DND-41 (cell line): ENCODE results near the gene SATB1.

ENCODE experiments used
- ATAC-seq: fragments of 200-7000 bp; cut with Tn5 transposase; 3 replicates; pipeline ENCODE4 v1.9.1; 2021; ENCODE audit warnings: low read depth; ENCODE audit not compliant: insufficient read depth
- DNase-seq: peaks from one replicate; pipeline ENCODE4 v3.0.0-alpha.2; 2020
- H2AFZ ChIP-seq: 2 replicates; pipeline ENCODE4 v1.6.0; 2012; ENCODE audit warnings: low read depth, low read length
- H3K27ac ChIP-seq: 2 replicates; pipeline ENCODE4 v1.5.1; 2012; ENCODE audit warnings: low read length, inconsistent platforms
- H3K27me3 ChIP-seq: fragments of 200-600 bp; sonication (generic); 2 replicates; pipeline ENCODE4 v1.6.0; 2012; ENCODE audit warnings: low read length, mild to moderate bottlenecking, inconsistent platforms; ENCODE audit not compliant: insufficient read depth, poor library complexity
- H3K36me3 ChIP-seq: 2 replicates; pipeline ENCODE4 v1.5.1; 2012; ENCODE audit warnings: low read length, inconsistent platforms; ENCODE audit not compliant: insufficient read depth
- H3K4me1 ChIP-seq: 2 replicates; pipeline ENCODE4 v1.5.1; 2012; ENCODE audit warnings: mild to moderate bottlenecking, low read length; ENCODE audit not compliant: insufficient read depth
- H3K4me2 ChIP-seq: 2 replicates; pipeline ENCODE4 v1.6.0; 2012; ENCODE audit warnings: mild to moderate bottlenecking, moderate library complexity, low read length, inconsistent platforms; ENCODE audit not compliant: insufficient read depth
- H3K4me3 ChIP-seq, 2 experiments: fragments of 200-600 bp in 1 of 2; shearing (Covaris generic) in 1 of 2; 2 replicates each; pipeline ENCODE4 v1.5.1; 2012 to 2016; ENCODE audit warnings: inconsistent platforms in 2 of 2, low read length in 2 of 2, mild to moderate bottlenecking in 2 of 2, low read depth in 1 of 2, moderate library complexity in 1 of 2
- H3K79me2 ChIP-seq: 2 replicates; pipeline ENCODE4 v1.6.0; 2012; ENCODE audit warnings: low read length, inconsistent platforms; ENCODE audit not compliant: insufficient read depth
- H3K9ac ChIP-seq: 2 replicates; pipeline ENCODE4 v1.6.0; 2012; ENCODE audit warnings: low read depth, mild to moderate bottlenecking, inconsistent platforms, low read length, moderate library complexity
- H3K9me3 ChIP-seq: 2 replicates; pipeline ENCODE4 v1.5.1; 2012; ENCODE audit warnings: low read length, moderate library complexity, mild to moderate bottlenecking, inconsistent platforms; ENCODE audit not compliant: insufficient read depth, severe bottlenecking
- H4K20me1 ChIP-seq: 2 replicates; pipeline ENCODE4 v1.6.0; 2012; ENCODE audit warnings: low read length; ENCODE audit not compliant: insufficient read depth
- CTCF ChIP-seq: IDR thresholded peaks from 2 replicates; pipeline ENCODE4 v1.5.1; 2012; ENCODE audit warnings: borderline replicate concordance, low read length, moderate library complexity, mild to moderate bottlenecking; ENCODE audit not compliant: poor library complexity, severe bottlenecking; ENCODE audit errors: extremely low read depth
- EZH2 ChIP-seq: IDR thresholded peaks from 3 replicates; pipeline ENCODE4 v1.6.1; 2012; ENCODE audit warnings: borderline replicate concordance, low read depth, mild to moderate bottlenecking, moderate library complexity, low read length, inconsistent platforms; ENCODE audit not compliant: severe bottlenecking

The SATB1 gene

DNA sequence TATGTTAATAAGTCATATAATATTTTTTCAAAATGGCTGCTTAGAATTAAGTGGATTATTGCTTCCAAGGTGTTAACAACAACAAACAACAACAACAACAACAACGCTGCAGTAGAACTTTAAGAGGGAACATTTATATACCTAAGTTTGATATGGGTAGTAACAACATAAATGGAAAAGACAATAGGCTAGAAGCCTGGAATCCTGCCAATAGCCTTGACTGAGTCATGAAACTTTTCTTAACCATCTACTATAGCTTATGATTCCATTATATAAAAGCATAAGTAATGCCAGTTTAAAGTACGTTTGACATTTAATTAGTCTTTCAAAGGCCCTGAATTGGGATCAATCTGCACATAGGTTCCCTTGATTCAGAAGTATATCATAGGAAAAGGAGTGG is 31.2 kb downstream of the SATB1 start:
- Histone ChIP-seq H3K27me3 (no peaks in the 10 kb centered on the region), H3K9me3 (no peaks in the 10 kb centered on the region), H3K4me1 (peaks cover 23% of the 10 kb centered on the region), H2AFZ (no peak overlapping the region), H3K4me2 (no peak overlapping the region), H3K36me3 (peaks cover 86% of the 10 kb centered on the region), H4K20me1 (no peaks in the 10 kb centered on the region), H3K79me2 (peaks cover 4% of the 10 kb centered on the region), H3K9ac (no peak overlapping the region), H3K27ac (no peak overlapping the region), H3K4me3 (no peak overlapping the region)
- no peak for DNase-seq
- TF ChIP-seq CTCF, result no peak
- no peak for TF ChIP-seq EZH2
- ATAC-seq, result no peak

- Histone ChIP-seq H3K27me3 (no peaks in the 10 kb centered on the region), H3K9me3 (no peaks in the 10 kb centered on the region), H2AFZ (no peak overlapping the region), H3K79me2 (peaks cover 7% of the 10 kb centered on the region; the same call in 1 of the 2 replicates), H3K36me3 (peaks cover 80% of the 10 kb centered on the region), H3K4me3 (no peak overlapping the region), H4K20me1 (no peaks in the 10 kb centered on the region), H3K4me1 (peaks cover 34% of the 10 kb centered on the region), H3K27ac (peak overlapping the region; percentile 50), H3K4me2 (no peak overlapping the region), H3K9ac (peak overlapping the region; percentile 4; the same call in 1 of the 2 replicates)
- DNase-seq (no peak), ATAC-seq (no peak)
- TF ChIP-seq EZH2, result no peak
- no peak for TF ChIP-seq CTCF
Observed at GRCh38 chr3:18390024-18390660, 35.0 kb downstream of the SATB1 start.

- peak overlapping the region; percentile 58 for H3K27ac ChIP-seq
- peak; percentile 67 for ATAC-seq
Observed at GRCh38 chr3:18389108-18389733, 35.9 kb downstream of the SATB1 start.

More at GRCh38 chr3:18389108-18389733, 35.9 kb downstream of the SATB1 start:
- no peak overlapping the region for H2AFZ ChIP-seq
- peaks cover 34% of the 10 kb centered on the region for H3K4me1 ChIP-seq
- peak overlapping the region; percentile 4; the same call in 1 of the 2 replicates for H3K9ac ChIP-seq
- no peak overlapping the region for H3K4me2 ChIP-seq
- no peak overlapping the region for H3K4me3 ChIP-seq
- H3K27me3 ChIP-seq, result no peaks in the 10 kb centered on the region
- peaks cover 77% of the 10 kb centered on the region for H3K36me3 ChIP-seq
- H4K20me1 ChIP-seq, result no peaks in the 10 kb centered on the region
- DNase-seq, result peak; percentile 40
- H3K9me3 ChIP-seq, result no peaks in the 10 kb centered on the region
- H3K79me2 ChIP-seq, result peaks cover 7% of the 10 kb centered on the region; the same call in 1 of the 2 replicates
- TF ChIP-seq CTCF (peak; percentile 62), EZH2 (no peak)
